ENCODE measurements around the gene DUOX2.

DUOX2 gene

DNA sequence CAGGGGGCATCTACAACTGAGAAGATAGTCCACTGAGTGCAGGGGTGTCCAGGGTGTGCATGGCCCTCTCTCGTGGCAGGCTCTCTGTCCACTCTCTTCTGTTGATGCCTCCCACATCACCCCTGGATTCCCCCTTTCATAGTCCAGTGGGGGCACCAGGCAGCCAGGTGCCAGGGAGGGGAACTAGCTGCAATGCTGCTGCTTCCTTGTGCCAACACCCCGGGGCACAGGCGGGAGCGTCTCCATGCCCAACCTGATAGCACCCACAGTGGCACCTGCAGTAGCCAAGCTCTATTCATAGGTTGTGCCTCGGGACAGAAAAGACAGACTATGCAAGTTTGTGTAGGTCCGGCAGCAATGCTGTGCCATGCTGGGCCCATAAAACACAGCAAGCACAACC is 11.7 kb downstream of the DUOX2 start:
- TF ChIP-seq, protein P1, sequence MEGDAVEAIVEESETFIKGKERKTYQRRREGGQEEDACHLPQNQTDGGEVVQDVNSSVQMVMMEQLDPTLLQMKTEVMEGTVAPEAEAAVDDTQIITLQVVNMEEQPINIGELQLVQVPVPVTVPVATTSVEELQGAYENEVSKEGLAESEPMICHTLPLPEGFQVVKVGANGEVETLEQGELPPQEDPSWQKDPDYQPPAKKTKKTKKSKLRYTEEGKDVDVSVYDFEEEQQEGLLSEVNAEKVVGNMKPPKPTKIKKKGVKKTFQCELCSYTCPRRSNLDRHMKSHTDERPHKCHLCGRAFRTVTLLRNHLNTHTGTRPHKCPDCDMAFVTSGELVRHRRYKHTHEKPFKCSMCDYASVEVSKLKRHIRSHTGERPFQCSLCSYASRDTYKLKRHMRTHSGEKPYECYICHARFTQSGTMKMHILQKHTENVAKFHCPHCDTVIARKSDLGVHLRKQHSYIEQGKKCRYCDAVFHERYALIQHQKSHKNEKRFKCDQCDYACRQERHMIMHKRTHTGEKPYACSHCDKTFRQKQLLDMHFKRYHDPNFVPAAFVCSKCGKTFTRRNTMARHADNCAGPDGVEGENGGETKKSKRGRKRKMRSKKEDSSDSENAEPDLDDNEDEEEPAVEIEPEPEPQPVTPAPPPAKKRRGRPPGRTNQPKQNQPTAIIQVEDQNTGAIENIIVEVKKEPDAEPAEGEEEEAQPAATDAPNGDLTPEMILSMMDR (IDR thresholded peaks at IDR 0.05; ENCODE audit: insufficient read depth, low read length, missing control alignments) = no peak
- DNase-seq (ENCODE audit: low read depth, low spot score) = no peak
- H3K4me3 ChIP-seq (ENCODE audit: low read depth, low read length) = no peak overlapping the region
- ChIA-PET POLR2A (no interaction called here), CTCF (interaction anchor here (3.4 kb wide), 1 partner anchor 16 kb away, joined by 22 read pairs; no protein-coding TSS in a partner anchor)

DNA sequence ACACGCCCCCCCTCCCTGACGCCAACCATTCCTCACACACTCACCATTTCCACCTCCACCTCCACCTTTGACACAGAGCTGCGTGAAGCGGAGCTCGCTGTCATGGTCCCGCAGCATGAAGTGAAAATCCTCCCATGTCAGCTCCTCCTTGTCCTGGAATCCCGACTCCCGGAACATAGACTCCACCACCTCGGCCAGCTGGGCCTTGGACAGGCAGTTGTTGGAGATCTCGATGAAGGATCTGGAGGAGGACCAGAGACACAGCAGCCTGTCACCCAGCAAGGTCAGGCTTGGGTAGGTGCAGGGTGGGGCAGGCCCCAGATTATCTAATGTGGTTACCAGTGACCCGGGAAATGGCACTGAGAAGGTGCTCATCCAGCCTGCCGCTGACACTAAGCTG is 12.2 kb downstream of the DUOX2 start:
- no peak overlapping the region for H3K4me3 ChIP-seq (ENCODE audit: low read depth, low read length)
- TF ChIP-seq, protein P1 (IDR thresholded peaks at IDR 0.05; ENCODE audit: insufficient read depth, low read length, missing control alignments) = no peak
- POLR2A ChIA-PET = no interaction called here
- DNase-seq (ENCODE audit: low read depth, low spot score) = no peak
- CTCF ChIA-PET = interaction anchor here (3.4 kb wide), 1 partner anchor 16 kb away, joined by 22 read pairs; no protein-coding TSS in a partner anchor

DNA sequence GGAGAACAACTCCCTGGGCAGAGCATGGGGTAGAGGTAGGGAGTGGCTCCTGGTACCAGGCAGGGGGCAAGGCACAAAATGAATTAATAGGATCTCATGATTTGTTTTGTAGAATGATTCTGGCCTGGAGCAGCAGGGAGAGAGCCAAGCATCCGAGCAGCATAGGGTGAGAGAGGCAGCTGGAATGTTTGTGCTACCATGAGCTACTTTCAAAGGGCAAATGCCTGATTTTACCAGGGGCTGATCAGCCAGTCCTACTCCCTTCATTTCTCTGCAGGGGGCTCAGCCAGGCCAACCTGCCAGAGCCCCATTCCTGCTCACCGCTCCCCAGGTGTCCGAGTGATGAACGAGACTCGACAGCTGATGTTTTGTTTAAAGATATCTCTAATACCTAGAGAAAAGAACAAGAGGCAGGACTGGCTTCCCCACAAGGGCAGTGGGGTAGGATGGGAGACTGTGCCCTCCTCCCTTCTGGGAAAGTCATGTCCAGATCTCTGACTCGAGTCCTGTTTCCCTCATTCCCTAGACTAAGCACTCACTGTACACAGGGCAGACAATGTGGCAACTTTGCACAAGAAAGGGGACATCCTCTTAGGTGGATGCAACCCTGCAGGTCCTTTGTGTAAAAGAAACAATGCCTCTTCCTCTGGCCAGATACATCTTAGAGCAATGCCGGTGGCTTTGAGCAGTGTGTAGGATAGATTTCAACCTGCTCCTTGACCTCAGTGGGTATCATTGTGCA is 12.9 kb downstream of the DUOX2 start:
- no peak for DNase-seq (ENCODE audit: low read depth, low spot score)
- ChIA-PET CTCF (interaction anchor here (3.4 kb wide), 1 partner anchor 17 kb away, joined by 22 read pairs; no protein-coding TSS in a partner anchor), POLR2A (no interaction called here)
- H3K4me3 ChIP-seq (ENCODE audit: low read depth, low read length) = no peak overlapping the region
- TF ChIP-seq, protein P1 (IDR thresholded peaks at IDR 0.05; ENCODE audit: insufficient read depth, low read length, missing control alignments) = no peak

DNA sequence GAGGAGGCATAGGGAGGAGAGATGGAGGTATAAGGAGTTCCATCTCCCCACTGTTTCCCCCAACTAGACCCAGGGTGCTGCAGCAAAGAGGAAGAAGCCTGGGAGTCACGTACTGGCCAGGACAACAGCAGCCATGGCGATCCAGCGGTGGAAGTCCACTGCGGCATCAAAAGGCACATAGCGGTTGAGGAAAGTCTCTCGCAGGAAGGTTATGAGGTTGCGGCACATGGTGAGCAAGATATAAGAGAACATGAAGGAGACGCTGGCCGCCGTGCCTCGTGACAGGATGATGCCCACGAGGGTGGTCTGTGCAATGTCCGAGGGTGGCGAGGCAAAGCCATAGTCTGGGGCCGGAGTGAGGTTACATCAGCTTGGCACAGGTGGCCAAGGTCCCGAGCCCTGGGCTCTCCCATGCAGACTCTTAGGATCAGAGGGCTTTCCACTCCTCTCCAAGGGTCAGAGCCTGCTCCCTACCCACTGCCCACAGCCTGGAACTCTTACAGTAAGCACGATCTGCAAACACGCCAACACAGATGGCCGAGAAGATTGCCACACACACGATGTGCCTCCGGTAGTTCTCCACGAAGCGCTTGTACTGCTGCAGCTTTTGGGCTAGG is 14.3 kb downstream of the DUOX2 start:
- DNase-seq (ENCODE audit: low read depth, low spot score) = no peak
- ChIA-PET CTCF (no interaction called here), POLR2A (no interaction called here)
- no peak overlapping the region for H3K4me3 ChIP-seq (ENCODE audit: low read depth, low read length)
- TF ChIP-seq, protein P1 (IDR thresholded peaks at IDR 0.05; ENCODE audit: insufficient read depth, low read length, missing control alignments) = no peak

DNA sequence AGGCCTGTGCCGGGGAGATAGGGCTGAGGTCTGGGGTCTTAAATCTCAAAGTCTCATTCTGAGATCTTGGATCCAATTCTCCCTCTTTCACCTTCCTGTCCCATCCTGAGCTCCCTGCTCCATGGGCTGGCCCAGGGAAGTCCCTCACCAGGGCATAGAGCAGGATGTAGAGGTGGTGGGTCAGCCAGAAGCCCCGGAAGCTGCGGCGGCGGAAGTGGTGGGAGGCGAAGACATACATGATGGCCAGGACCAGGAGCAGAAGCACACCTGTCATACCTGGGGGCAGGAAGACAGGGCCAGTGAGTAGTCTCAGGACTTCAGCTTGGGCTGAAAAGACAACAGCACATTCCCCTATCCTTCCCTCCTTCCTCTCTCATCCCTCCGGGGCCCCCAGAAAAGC is 16.5 kb downstream of the DUOX2 start:
- no peak overlapping the region for H3K4me3 ChIP-seq (ENCODE audit: low read depth, low read length)
- ChIA-PET POLR2A (no interaction called here), CTCF (interaction anchor here (7.4 kb wide), 1 partner anchor 21 kb away, joined by 39 read pairs; no protein-coding TSS in a partner anchor)
- DNase-seq (ENCODE audit: low read depth, low spot score) = no peak
- TF ChIP-seq, protein P1 (IDR thresholded peaks at IDR 0.05; ENCODE audit: insufficient read depth, low read length, missing control alignments) = no peak

DNA sequence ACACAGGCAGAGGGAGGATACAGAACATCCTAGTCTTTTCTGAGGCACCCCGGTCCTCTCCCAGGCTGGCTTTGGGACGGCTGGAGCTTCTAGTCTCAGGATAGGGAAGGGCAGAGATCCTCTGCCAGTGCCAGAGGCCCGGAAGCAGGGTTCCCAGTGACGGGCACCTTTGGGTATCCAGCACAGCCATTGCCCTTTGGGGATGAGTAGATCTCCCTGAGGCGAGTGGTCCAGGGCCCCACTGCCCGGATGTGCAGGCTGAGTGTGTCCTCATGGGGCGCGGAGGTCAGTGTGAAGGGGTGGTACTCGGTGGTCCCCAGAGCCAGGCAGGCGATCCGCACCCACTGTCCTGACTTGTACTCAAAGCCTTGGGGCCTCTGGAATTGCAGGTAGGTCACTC is 18.3 kb downstream of the DUOX2 start:
- CTCF ChIA-PET = interaction anchor here (7.4 kb wide), 1 partner anchor 23 kb away, joined by 39 read pairs; no protein-coding TSS in a partner anchor
- H3K4me3 ChIP-seq (ENCODE audit: low read depth, low read length) = no peak overlapping the region
- TF ChIP-seq, protein P1 (IDR thresholded peaks at IDR 0.05; ENCODE audit: insufficient read depth, low read length, missing control alignments) = no peak
- POLR2A ChIA-PET = no interaction called here
- DNase-seq (ENCODE audit: low read depth, low spot score) = no peak

All from AG04449 (cell line).